CD14-positive monocyte (primary cell): ENCODE results near the gene GAPVD1. TPM values are rescaled to one million over a fixed set of nuclear protein-coding genes. Genes with fewer than 3 reads are reported as not detected.

Experiments used
- DNase-seq, 3 donors: peaks; one replicate each; pipeline ENCODE4 v3.0.0-alpha.2; 2011 to 2022
- H2AFZ ChIP-seq: 2 replicates; pipeline ENCODE4 v1.6.0; 2012; ENCODE audit warnings: mild to moderate bottlenecking, low read depth, low read length, inconsistent platforms; ENCODE audit not compliant: insufficient read depth, poor library complexity, severe bottlenecking
- H3K27ac ChIP-seq, 2 donors: 1 replicate in 1 of 2; 2 replicates in 1 of 2; pipeline ENCODE4 v1.5.1; 2012 to 2013; ENCODE audit warnings: low read length in 2 of 2, control low read depth in 1 of 2, inconsistent platforms in 1 of 2, low read depth in 1 of 2, mild to moderate bottlenecking in 1 of 2
- H3K27me3 ChIP-seq, 2 donors: one replicate each; pipeline versions ENCODE4 v1.6.0 to v1.6.1; 2011 to 2013; ENCODE audit warnings: low read length in 2 of 2; ENCODE audit not compliant: control insufficient read depth in 2 of 2, insufficient read depth in 2 of 2
- H3K36me3 ChIP-seq, 2 donors: replicated peaks in 1 of 2; 1 replicate in 1 of 2; 2 replicates in 1 of 2; pipeline versions ENCODE4 v1.5.1 to v1.6.1; 2012 to 2013; ENCODE audit warnings: low read length in 2 of 2, control low read depth in 1 of 2, inconsistent platforms in 1 of 2, mild to moderate bottlenecking in 1 of 2; ENCODE audit not compliant: insufficient read depth in 2 of 2, control insufficient read depth in 1 of 2
- H3K4me1 ChIP-seq, 2 donors: 1 replicate in 1 of 2; 2 replicates in 1 of 2; pipeline versions ENCODE4 v1.5.1 to v1.6.1; 2012 to 2013; ENCODE audit warnings: low read length in 2 of 2, control low read depth in 1 of 2, inconsistent platforms in 1 of 2, mild to moderate bottlenecking in 1 of 2, moderate library complexity in 1 of 2; ENCODE audit not compliant: insufficient read depth in 2 of 2, control insufficient read depth in 1 of 2
- H3K4me2 ChIP-seq: replicated peaks from 2 replicates; pipeline ENCODE3; 2012; ENCODE audit warnings: low read length, moderate library complexity, mild to moderate bottlenecking; ENCODE audit not compliant: poor library complexity, severe bottlenecking; ENCODE audit errors: extremely low read depth
- H3K4me3 ChIP-seq, 3 experiments: fragments of 200-600 bp in 1 of 3; sonication (generic) in 1 of 3; replicated peaks in 1 of 3; 1 replicate in 2 of 3; 2 replicates in 1 of 3; pipeline ENCODE4 v1.5.1; 2011 to 2013; ENCODE audit warnings: low read length in 3 of 3, mild to moderate bottlenecking in 3 of 3, control low read depth in 2 of 3, low read depth in 2 of 3, inconsistent platforms in 1 of 3, moderate library complexity in 1 of 3
- H3K79me2 ChIP-seq: 2 replicates; pipeline ENCODE4 v1.6.0; 2012; ENCODE audit warnings: mild to moderate bottlenecking, control low read depth, inconsistent platforms, low read length, moderate library complexity; ENCODE audit not compliant: insufficient read depth
- H3K9ac ChIP-seq: 2 replicates; pipeline ENCODE4 v1.6.0; 2017; ENCODE audit warnings: low read length, mild to moderate bottlenecking; ENCODE audit not compliant: insufficient read depth, poor library complexity, severe bottlenecking
- H3K9me3 ChIP-seq, 2 donors: replicated peaks in 1 of 2; 1 replicate in 1 of 2; 2 replicates in 1 of 2; pipeline versions ENCODE4 v1.5.1 to v1.6.1; 2012 to 2013; ENCODE audit warnings: low read length in 2 of 2, control low read depth in 1 of 2; ENCODE audit not compliant: control insufficient read depth in 1 of 2, insufficient read depth in 1 of 2
- H4K20me1 ChIP-seq: 2 replicates; pipeline ENCODE4 v1.6.0; 2012; ENCODE audit warnings: mild to moderate bottlenecking, low read length, control low read depth, moderate library complexity; ENCODE audit not compliant: insufficient read depth
- H3K27ac Mint-ChIP-seq, 7 donors: one replicate each; pipeline ENCODE4 v1.8.0; 2020; ENCODE audit warnings: mild to moderate bottlenecking in 7 of 7, mixed read lengths in 7 of 7, moderate library complexity in 6 of 7, inconsistent platforms in 2 of 7
- H3K27me3 Mint-ChIP-seq, 3 donors: one replicate each; pipeline ENCODE4 v1.8.0; 2021 to 2022; ENCODE audit warnings: low read depth in 3 of 3, mild to moderate bottlenecking in 3 of 3, mixed read lengths in 3 of 3, moderate library complexity in 3 of 3, inconsistent platforms in 1 of 3
- H3K36me3 Mint-ChIP-seq, 2 donors: one replicate each; pipeline ENCODE4 v1.8.0; 2020; ENCODE audit warnings: mixed read lengths in 2 of 2, inconsistent platforms in 1 of 2, mild to moderate bottlenecking in 1 of 2
- H3K4me1 Mint-ChIP-seq: one replicate; pipeline ENCODE4 v1.8.0; 2020; ENCODE audit warnings: mild to moderate bottlenecking, mixed read lengths
- H3K4me3 Mint-ChIP-seq, 2 donors: one replicate each; pipeline ENCODE4 v1.8.0; 2020; ENCODE audit warnings: mild to moderate bottlenecking in 2 of 2, mixed read lengths in 2 of 2, moderate library complexity in 1 of 2
- H3K9me3 Mint-ChIP-seq, 7 donors: one replicate each; pipeline ENCODE4 v1.8.0; 2020 to 2022; ENCODE audit warnings: mixed read lengths in 7 of 7, mild to moderate bottlenecking in 6 of 7, moderate library complexity in 6 of 7, inconsistent platforms in 2 of 7
- WGBS: methylation state at CpG from one replicate; pipeline ENCODE4 v1.1.5; 2013; ENCODE audit warnings: missing lambda C conversion rate; ENCODE audit not compliant: insufficient coverage; 5-methylcytosine and 5-hydroxymethylcytosine counted together
- intact Hi-C, 2 donors: fragments of 100-400 bp; cut with micrococcal nuclease; formaldehyde crosslinking; loops; one replicate each; pipeline versions ENCODE4 v1.15.0 to v1.15.1; 2023
- polyA plus RNA-seq, 3 donors: library from polyadenylated mRNA; depleted of rRNA in 1 of 3; unstranded in 2 of 3; stranded (reverse) in 1 of 3; fragments of 300-500 nt in 2 of 3; fragments of >200 nt in 1 of 3; fragmentation: Illumina TruSeq in 2 of 3; gene quantifications; 1 replicate in 2 of 3; 2 replicates in 1 of 3; pipeline ENCODE4 v1.2.3, GENCODE V29; 2012 to 2021
- TF ChIP-seq, protein P1 (sequence below): fragments of 200-600 bp; IDR thresholded peaks from one replicate; pipeline ENCODE4 v1.8.0; 2022; ENCODE audit warnings: antibody characterized with exemption, mild to moderate bottlenecking

GAPVD1 gene
- polyA plus RNA-seq, 3 donors: 18.7 to 49.2 (median 30.5) TPM

DNA sequence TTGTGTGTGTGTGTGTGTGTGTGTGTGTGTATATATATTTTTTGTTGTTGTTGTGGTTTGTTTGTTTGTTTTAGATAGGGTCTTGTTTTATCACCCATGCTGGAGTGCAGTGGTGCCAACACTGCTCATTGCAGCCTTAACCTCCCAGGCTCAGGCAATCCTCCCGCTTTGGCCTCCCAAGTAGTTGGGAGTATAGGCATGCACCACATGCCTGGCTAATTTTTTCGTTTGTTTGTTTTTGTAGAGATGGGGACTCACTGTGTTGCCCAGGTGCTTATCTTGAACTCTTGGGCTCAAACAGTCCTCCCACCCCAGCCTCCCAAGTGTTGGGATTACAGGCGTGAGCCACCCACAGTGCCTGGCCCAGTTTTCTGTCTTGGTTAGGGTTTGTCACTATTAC lies 77.3 kb downstream of the GAPVD1 start:
- TF ChIP-seq, protein P1, sequence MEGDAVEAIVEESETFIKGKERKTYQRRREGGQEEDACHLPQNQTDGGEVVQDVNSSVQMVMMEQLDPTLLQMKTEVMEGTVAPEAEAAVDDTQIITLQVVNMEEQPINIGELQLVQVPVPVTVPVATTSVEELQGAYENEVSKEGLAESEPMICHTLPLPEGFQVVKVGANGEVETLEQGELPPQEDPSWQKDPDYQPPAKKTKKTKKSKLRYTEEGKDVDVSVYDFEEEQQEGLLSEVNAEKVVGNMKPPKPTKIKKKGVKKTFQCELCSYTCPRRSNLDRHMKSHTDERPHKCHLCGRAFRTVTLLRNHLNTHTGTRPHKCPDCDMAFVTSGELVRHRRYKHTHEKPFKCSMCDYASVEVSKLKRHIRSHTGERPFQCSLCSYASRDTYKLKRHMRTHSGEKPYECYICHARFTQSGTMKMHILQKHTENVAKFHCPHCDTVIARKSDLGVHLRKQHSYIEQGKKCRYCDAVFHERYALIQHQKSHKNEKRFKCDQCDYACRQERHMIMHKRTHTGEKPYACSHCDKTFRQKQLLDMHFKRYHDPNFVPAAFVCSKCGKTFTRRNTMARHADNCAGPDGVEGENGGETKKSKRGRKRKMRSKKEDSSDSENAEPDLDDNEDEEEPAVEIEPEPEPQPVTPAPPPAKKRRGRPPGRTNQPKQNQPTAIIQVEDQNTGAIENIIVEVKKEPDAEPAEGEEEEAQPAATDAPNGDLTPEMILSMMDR: no peak
- Histone ChIP-seq H3K4me3 (no peak overlapping the region), H3K9ac (no peak overlapping the region), H3K9me3 (no peaks in the 10 kb centered on the region), H3K27ac (no peak overlapping the region), H3K79me2 (no peaks in the 10 kb centered on the region), H4K20me1 (peaks cover 7% of the 10 kb centered on the region), H3K36me3 (peaks cover 81 to 87% of the 10 kb centered on the region in 2 donors), H3K4me1 (no peaks in the 10 kb centered on the region), H3K27me3 (no peaks in the 10 kb centered on the region), H3K4me2 (no peak overlapping the region), H2AFZ (no peak overlapping the region)
- WGBS: no CpG with 5 or more reads among the region's 3 CpGs
- Mint-ChIP-seq H3K27ac (no peak overlapping the region), H3K9me3 (no peaks in the 10 kb centered on the region), H3K4me3 (no peak overlapping the region), H3K27me3 (no peaks in the 10 kb centered on the region), H3K36me3 (peaks cover 71 to 85% of the 10 kb centered on the region in 2 donors), H3K4me1 (no peaks in the 10 kb centered on the region)
- no peak for DNase-seq
- intact Hi-C loops: no loop called here

- peaks cover 84 to 100% of the 10 kb centered on the region in 2 donors for H3K36me3 ChIP-seq
- intact Hi-C loops: no loop called here
- peaks cover 78 to 86% of the 10 kb centered on the region in 2 donors for H3K36me3 Mint-ChIP-seq
- H3K27ac ChIP-seq: no peak overlapping the region
- no peak overlapping the region for H3K4me2 ChIP-seq
- no peaks in the 10 kb centered on the region for H3K4me1 ChIP-seq
- no CpG with 5 or more reads among the region's 4 CpGs for WGBS
- no peak overlapping the region for H2AFZ ChIP-seq
- peaks cover 7% of the 10 kb centered on the region for H4K20me1 ChIP-seq
- no peaks in the 10 kb centered on the region for H3K27me3 ChIP-seq
- TF ChIP-seq, protein P1: no peak
- no peaks in the 10 kb centered on the region for H3K9me3 ChIP-seq
- DNase-seq: no peak
- H3K9ac ChIP-seq: no peak overlapping the region
- no peaks in the 10 kb centered on the region for H3K9me3 Mint-ChIP-seq
- no peaks in the 10 kb centered on the region for H3K4me1 Mint-ChIP-seq
- no peak overlapping the region for H3K27ac Mint-ChIP-seq
- no peak overlapping the region for H3K4me3 ChIP-seq
- no peak overlapping the region for H3K4me3 Mint-ChIP-seq
- no peaks in the 10 kb centered on the region for H3K27me3 Mint-ChIP-seq
- H3K79me2 ChIP-seq: no peaks in the 10 kb centered on the region
Measured at GRCh38 chr9:125341566-125341965, 79.9 kb downstream of the GAPVD1 start.
